Measurements from ENCODE around the gene ADGRV1. TPM values are rescaled to one million over a fixed set of nuclear protein-coding genes. Genes with fewer than 3 reads are reported as not detected.

Gene ADGRV1
- polyA plus RNA-seq, 2 of the 4 experiments (the other 2 are of a cell fraction), result 0.70 to 3.7 TPM

- DNase-seq (ENCODE audit: low read depth in 1 of 2, low spot score in 1 of 2) (no peak), ATAC-seq (no peak), FAIRE-seq (no peak)
- Histone ChIP-seq H3K9me3 (no peaks in the 10 kb centered on the region), H3K4me2 (no peak overlapping the region; the same call in 2 of the 3 replicates), H3K27ac (peak overlapping the region; percentile 85 to 91), H3K4me3 (no peak overlapping the region), H3K4me1 (peaks cover 46% of the 10 kb centered on the region)
- ChIA-PET CTCF (interaction anchor here (1.2 to 3.7 kb wide), 4 partner anchors 12 to 403 kb away, joined by 4 to 24 read pairs (median 6); no protein-coding TSS in a partner anchor), POLR2A (interaction anchor here (2.0 kb wide), 1 partner anchor 401 kb away, joined by 23 read pairs; the partner anchor contains the start of gene ARRDC3)
- TF ChIP-seq CBX2 (IDR thresholded peaks at IDR 0.05; ENCODE audit: borderline replicate concordance, low read depth) (no peak), KDM1A (IDR thresholded peaks at IDR 0.05; ENCODE audit: low read depth) (no peak), KDM5A (IDR thresholded peaks at IDR 0.05) (no peak), ZFP36 (IDR thresholded peaks at IDR 0.05; ENCODE audit: borderline replicate concordance, partially characterized antibody) (no peak), HDAC2 (IDR thresholded peaks at IDR 0.05) (no peak), HES2 (IDR thresholded peaks at IDR 0.05) (no peak), NPAS2 (CRISPR knock-in tag; IDR thresholded peaks at IDR 0.05; ENCODE audit: borderline replicate concordance) (no peak)
- 33% methylated on average over 1 of the region's 1 CpG for WGBS (ENCODE audit: missing lambda C conversion rate)
Observed at GRCh38 chr5:90981821-90982220, 423.2 kb downstream of the ADGRV1 start.

DNA sequence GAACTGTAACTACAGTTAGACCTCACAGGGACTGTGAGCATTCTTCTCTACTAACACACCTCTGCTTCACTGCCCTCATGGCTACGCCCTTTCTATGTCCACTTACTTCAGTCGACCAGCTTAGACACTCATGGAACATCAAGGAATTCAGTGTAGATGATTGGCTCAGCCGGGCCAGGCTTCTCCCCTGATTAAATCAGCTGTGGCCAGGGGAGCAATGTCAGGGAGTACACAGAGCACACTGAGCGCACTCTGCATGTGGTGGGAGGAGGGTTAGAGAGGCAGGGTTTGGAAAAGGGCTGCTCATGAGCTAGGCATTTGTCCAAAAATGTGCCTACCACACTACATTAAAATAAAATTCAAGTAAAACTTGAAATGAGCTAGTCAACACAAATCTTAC, 424.0 kb downstream of the ADGRV1 start:
- no peaks in the 10 kb centered on the region for H3K9me3 ChIP-seq
- peak overlapping the region; percentile 85 to 91 for H3K27ac ChIP-seq
- TF ChIP-seq BHLHE40 (IDR thresholded peaks at IDR 0.05; ENCODE audit: low read depth, low read length) (peak; percentile 10; the same call in 1 of the 2 replicates), ZNF302 (CRISPR knock-in tag; IDR thresholded peaks at IDR 0.05) (no peak)
- WGBS (ENCODE audit: missing lambda C conversion rate), result 22% methylated on average over 4 of the region's 4 CpGs
- ChIA-PET CTCF (interaction anchor here (0.8 to 3.7 kb wide), 6 partner anchors 39 to 402 kb away, joined by 3 to 24 read pairs (median 5); no protein-coding TSS in a partner anchor), POLR2A (interaction anchor here (0.8 to 2.0 kb wide), 8 partner anchors 46 to 400 kb away, joined by 3 to 23 read pairs (median 8); partner anchors contain the start of gene ARRDC3)
- ATAC-seq (peak; percentile 71 to 93), DNase-seq (ENCODE audit: low read depth in 1 of 2, low spot score in 1 of 2) (peak; percentile 18 to 87), FAIRE-seq (no peak)
- peak overlapping the region; percentile 72 for H3K4me2 ChIP-seq
- H3K4me3 ChIP-seq, result no peak overlapping the region
- peaks cover 40% of the 10 kb centered on the region for H3K4me1 ChIP-seq

- ATAC-seq (peak; percentile 92 to 97), DNase-seq (ENCODE audit: low read depth in 1 of 2, low spot score in 1 of 2) (peak; percentile 51 to 95), FAIRE-seq (peak; percentile 99)
- WGBS (ENCODE audit: missing lambda C conversion rate), result 5% methylated on average over 3 of the region's 3 CpGs
- Histone ChIP-seq H3K4me3 (no peak overlapping the region), H3K4me1 (peaks cover 38% of the 10 kb centered on the region), H3K9me3 (no peaks in the 10 kb centered on the region), H3K27ac (peak overlapping the region; percentile 85 to 91), H3K4me2 (peak overlapping the region; percentile 72)
- ChIA-PET POLR2A (interaction anchor here (0.6 to 2.0 kb wide), 9 partner anchors 45 to 400 kb away, joined by 3 to 23 read pairs (median 6); partner anchors contain the start of gene ARRDC3), CTCF (interaction anchor here (0.8 to 3.7 kb wide), 6 partner anchors 40 to 402 kb away, joined by 3 to 24 read pairs (median 5); no protein-coding TSS in a partner anchor)
- no peak for TF ChIP-seq TFCP2L1 (CRISPR knock-in tag; IDR thresholded peaks at IDR 0.05)
- peak; percentile 97 for TF ChIP-seq JUNB (IDR thresholded peaks at IDR 0.05)
- peak; percentile 72 for TF ChIP-seq MAX (IDR thresholded peaks at IDR 0.05)
- TF ChIP-seq RNF2 (IDR thresholded peaks at IDR 0.05; ENCODE audit: borderline replicate concordance, low read depth), result no peak
- TF ChIP-seq CEBPB (IDR thresholded peaks at IDR 0.05), result peak; percentile 97 to 99
- TF ChIP-seq HOXB13 (CRISPR knock-in tag; IDR thresholded peaks at IDR 0.05; ENCODE audit: low read depth), result no peak
- TF ChIP-seq ESRRA (IDR thresholded peaks at IDR 0.05; ENCODE audit: borderline replicate concordance, low read length), result 0 out of 2 replicates have a peak, but pooled peaks have one; percentile 32
- TF ChIP-seq FOXS1 (CRISPR knock-in tag; IDR thresholded peaks at IDR 0.05), result no peak
- TF ChIP-seq KDM1A (IDR thresholded peaks at IDR 0.05; ENCODE audit: low read depth), result no peak
- no peak for TF ChIP-seq RFX5 (IDR thresholded peaks at IDR 0.05)
- no peak for TF ChIP-seq EHF (CRISPR knock-in tag; IDR thresholded peaks at IDR 0.05)
- TF ChIP-seq BHLHE40 (IDR thresholded peaks at IDR 0.05; ENCODE audit: low read depth, low read length), result no peak
- no peak for TF ChIP-seq HDAC2 (IDR thresholded peaks at IDR 0.05)
- TF ChIP-seq HMGXB4 (CRISPR knock-in tag; IDR thresholded peaks at IDR 0.05; ENCODE audit: borderline replicate concordance), result no peak
- peak; percentile 92 for TF ChIP-seq HES2 (IDR thresholded peaks at IDR 0.05)
- TF ChIP-seq FOSL2 (IDR thresholded peaks at IDR 0.05), result peak; percentile 95
- peak; percentile 96 for TF ChIP-seq FOSL2 (CRISPR knock-in tag; IDR thresholded peaks at IDR 0.05)
- no peak for TF ChIP-seq SREBF2 (IDR thresholded peaks at IDR 0.05)
- no peak for TF ChIP-seq EHMT2 (IDR thresholded peaks at IDR 0.05; ENCODE audit: low read depth)
- TF ChIP-seq JUN (IDR thresholded peaks at IDR 0.05), result peak; percentile 94 to 95
- no peak for TF ChIP-seq ZSCAN20 (CRISPR knock-in tag; IDR thresholded peaks at IDR 0.05)
- TF ChIP-seq CHD2 (IDR thresholded peaks at IDR 0.05; ENCODE audit: low read length, partially characterized antibody), result no peak
- no peak for TF ChIP-seq ZC3H11A (IDR thresholded peaks at IDR 0.05)
- TF ChIP-seq CHD4 (IDR thresholded peaks at IDR 0.05; ENCODE audit: borderline replicate concordance), result no peak
- TF ChIP-seq POLR2AphosphoS2 (conservative IDR thresholded peaks at IDR 0.05; ENCODE audit: low read length), result no peak
- no peak for TF ChIP-seq CBX8 (IDR thresholded peaks at IDR 0.05)
- peak; percentile 95 for TF ChIP-seq BCL3 (IDR thresholded peaks at IDR 0.05)
- TF ChIP-seq TP53 (CRISPR knock-in tag; IDR thresholded peaks at IDR 0.05), result no peak
Observed at GRCh38 chr5:90983148-90983547, 424.6 kb downstream of the ADGRV1 start.
